Panc1 (cell line): ENCODE measurements around the gene BRD3OS. TPM values are rescaled to one million over a fixed set of nuclear protein-coding genes. Genes with fewer than 3 reads are reported as not detected.

Source experiments
- ATAC-seq: fragments of 200-7000 bp; cut with Tn5 transposase; 2 replicates; pipeline ENCODE4 v1.9.1; 2020; ENCODE audit warnings: mild to moderate bottlenecking, moderate library complexity
- BruUV-seq: library from RNA; stranded (reverse); fragments of 400-500 nt; replicated peaks from 2 replicates; lab custom pipeline; 2021; lab: Mats Ljungman, UMichigan
- CTCF ChIA-PET: fragments of 300-600 bp; sonication (Branson Sonifier 250); formaldehyde crosslinking; loops from one replicate; lab custom pipeline; 2022; ENCODE audit warnings: antibody characterized with exemption; lab: Charles Lee
- POLR2A ChIA-PET: fragments of 300-600 bp; sonication (Branson Sonifier 250); formaldehyde crosslinking; loops from one replicate; lab custom pipeline; 2022; ENCODE audit warnings: antibody characterized with exemption; lab: Charles Lee
- DNase-seq: peaks from one replicate; pipeline ENCODE4 v3.0.0-alpha.2; 2010; ENCODE audit warnings: low read depth, low spot score
- H3K27ac ChIP-seq: 2 replicates; pipeline ENCODE4 v1.5.1; 2011; ENCODE audit warnings: mild to moderate bottlenecking, low read length, inconsistent platforms
- H3K27me3 ChIP-seq: fragments of 200-500 bp; sonication (Bioruptor generic); 2 replicates; pipeline ENCODE4 v1.6.0; 2014; ENCODE audit warnings: low read length, inconsistent platforms; ENCODE audit not compliant: control insufficient read depth, insufficient read depth
- H3K36me3 ChIP-seq: fragments of 200-500 bp; sonication (Bioruptor generic); 2 replicates; pipeline ENCODE4 v1.5.1; 2014; ENCODE audit warnings: inconsistent platforms, mild to moderate bottlenecking, low read length, moderate library complexity; ENCODE audit not compliant: control insufficient read depth, insufficient read depth
- H3K4me1 ChIP-seq: 2 replicates; pipeline ENCODE4 v1.5.1; 2011; ENCODE audit warnings: inconsistent platforms, mild to moderate bottlenecking, low read length, moderate library complexity; ENCODE audit not compliant: control insufficient read depth, insufficient read depth
- H3K4me3 ChIP-seq, 2 experiments: 2 replicates each; pipeline ENCODE4 v1.5.1; 2011 to 2012; ENCODE audit warnings: low read depth in 2 of 2, low read length in 2 of 2, mild to moderate bottlenecking in 2 of 2, inconsistent platforms in 1 of 2, moderate library complexity in 1 of 2
- H3K9me3 ChIP-seq: fragments of 200-500 bp; sonication (Bioruptor generic); 2 replicates; pipeline ENCODE4 v1.5.1; 2014; ENCODE audit warnings: low read depth, mild to moderate bottlenecking, inconsistent platforms, low read length, moderate library complexity; ENCODE audit not compliant: control insufficient read depth, insufficient read depth
- CTCF ChIP-seq: fragments of 450-650 bp; IDR thresholded peaks from 2 replicates; pipeline ENCODE4 v1.5.1; 2017; ENCODE audit warnings: mild to moderate bottlenecking
- POLR2AphosphoS5 ChIP-seq: IDR thresholded peaks from 2 replicates; pipeline ENCODE4 v1.6.1; 2012; ENCODE audit warnings: mild to moderate bottlenecking, low read depth, low read length, moderate library complexity
- REST ChIP-seq, 2 experiments: IDR thresholded peaks; 2 replicates each; pipeline ENCODE4 v1.6.1; 2011 to 2012; ENCODE audit warnings: low read depth in 2 of 2, control low read depth in 1 of 2, low read length in 1 of 2, mild to moderate bottlenecking in 1 of 2, moderate library complexity in 1 of 2; ENCODE audit not compliant: insufficient read depth in 1 of 2
- SIN3A ChIP-seq: IDR thresholded peaks from 2 replicates; pipeline ENCODE4 v1.6.1; 2012; ENCODE audit warnings: low read depth, mild to moderate bottlenecking, low read length, moderate library complexity, borderline replicate concordance; ENCODE audit not compliant: insufficient read depth
- TCF7L2 ChIP-seq: IDR thresholded peaks from 2 replicates; pipeline ENCODE4 v1.6.1; 2011; ENCODE audit warnings: mild to moderate bottlenecking, low read depth, low read length, inconsistent platforms
- in situ Hi-C: cut with HindIII; loops from 2 replicates; pipeline ENCODE4 v1.10.0; 2016; ENCODE audit warnings: low sequenced_read_pairs, low pct_unique_long_range_greater_than_20kb
- intact Hi-C: fragments of 100-400 bp; cut with micrococcal nuclease; formaldehyde crosslinking; loops from one replicate; pipeline ENCODE4 v1.10.0; 2022; ENCODE audit not compliant: unreplicated experiment
- total RNA-seq: library from RNA; stranded (reverse); gene quantifications from one replicate; pipeline ENCODE4 v1.2.1, GENCODE V29; 2021; ENCODE audit not compliant: unreplicated experiment

The BRD3OS gene
- total RNA-seq, 1 experiment from 2014 or later = 22.1 TPM

- DNase-seq (no peak), ATAC-seq (no peak)
- in situ Hi-C loops (no loop called here), intact Hi-C loops (no loop called here)
- Histone ChIP-seq H3K4me3 (no peak overlapping the region), H3K27ac (no peak overlapping the region), H3K4me1 (no peaks in the 10 kb centered on the region), H3K27me3 (no peaks in the 10 kb centered on the region), H3K9me3 (no peaks in the 10 kb centered on the region), H3K36me3 (no peaks in the 10 kb centered on the region)
- TF ChIP-seq REST (IDR thresholded peaks at IDR 0.05; ENCODE audit: insufficient read depth in 1 of 2, low read depth in 2 of 2, low read length in 1 of 2) (no peak), SIN3A (no peak), POLR2AphosphoS5 (no peak), TCF7L2 (no peak), CTCF (no peak)
- BruUV-seq = no TSS peak
- ChIA-PET CTCF (no interaction called here), POLR2A (no interaction called here)
Measured at GRCh38 chr9:134047868-134048581, 22.7 kb downstream of the BRD3OS start.

GRCh38 chr9:134048582-134048968, 23.3 kb downstream of the BRD3OS start:
- ATAC-seq (no peak), DNase-seq (no peak)
- no peaks in the 10 kb centered on the region for H3K4me1 ChIP-seq
- no peaks in the 10 kb centered on the region for H3K27me3 ChIP-seq
- H3K9me3 ChIP-seq = no peaks in the 10 kb centered on the region
- H3K4me3 ChIP-seq = no peak overlapping the region
- BruUV-seq = no TSS peak
- no peaks in the 10 kb centered on the region for H3K36me3 ChIP-seq
- ChIA-PET POLR2A (no interaction called here), CTCF (no interaction called here)
- TF ChIP-seq CTCF (no peak), REST (IDR thresholded peaks at IDR 0.05; ENCODE audit: insufficient read depth in 1 of 2, low read depth in 2 of 2, low read length in 1 of 2) (no peak), POLR2AphosphoS5 (no peak), TCF7L2 (no peak), SIN3A (no peak)
- H3K27ac ChIP-seq = no peak overlapping the region
- in situ Hi-C loops = no loop called here
- intact Hi-C loops = no loop called here
